ENCODE measurements around the gene SYF2.

SYF2 gene

GRCh38 chr1:25246600-25247023, 14.3 kb upstream of the SYF2 start:
- peak overlapping the region; percentile 87 for H3K4me3 ChIP-seq (ENCODE audit: low read length)
- H4K20me1 ChIP-seq (ENCODE audit: control insufficient read depth, insufficient read depth, low read depth, low read length), result peaks cover 11% of the 10 kb centered on the region
- no peaks in the 10 kb centered on the region for H3K9me2 ChIP-seq (replicated peaks; ENCODE audit: control insufficient read depth, low read length)
- peak overlapping the region; percentile 86 for H3K27ac ChIP-seq (ENCODE audit: low read depth, low read length)
- TF ChIP-seq EZH2phosphoT487 (IDR thresholded peaks at IDR 0.05; ENCODE audit: borderline replicate concordance, low read length), result no peak
- TF ChIP-seq CTCF (IDR thresholded peaks at IDR 0.05; ENCODE audit: low read depth, low read length, poor library complexity, severe bottlenecking), result peak; percentile 16
- H3K27me3 ChIP-seq (ENCODE audit: control insufficient read depth, low read length), result no peaks in the 10 kb centered on the region
- H3K9me3 ChIP-seq (ENCODE audit: control insufficient read depth, insufficient read depth, low read length), result no peaks in the 10 kb centered on the region
- peaks cover 32% of the 10 kb centered on the region for H3K4me1 ChIP-seq (ENCODE audit: control insufficient read depth, low read length)
- H3K36me3 ChIP-seq (ENCODE audit: control insufficient read depth, low read length), result peaks cover 53% of the 10 kb centered on the region
- peaks cover 28% of the 10 kb centered on the region for H3F3A ChIP-seq (ENCODE audit: control insufficient read depth, insufficient read depth)
- peaks cover 50% of the 10 kb centered on the region for H3K79me2 ChIP-seq (ENCODE audit: control insufficient read depth, low read length)
- H3K4me2 ChIP-seq (ENCODE audit: low read length), result peak overlapping the region; percentile 67

DNA sequence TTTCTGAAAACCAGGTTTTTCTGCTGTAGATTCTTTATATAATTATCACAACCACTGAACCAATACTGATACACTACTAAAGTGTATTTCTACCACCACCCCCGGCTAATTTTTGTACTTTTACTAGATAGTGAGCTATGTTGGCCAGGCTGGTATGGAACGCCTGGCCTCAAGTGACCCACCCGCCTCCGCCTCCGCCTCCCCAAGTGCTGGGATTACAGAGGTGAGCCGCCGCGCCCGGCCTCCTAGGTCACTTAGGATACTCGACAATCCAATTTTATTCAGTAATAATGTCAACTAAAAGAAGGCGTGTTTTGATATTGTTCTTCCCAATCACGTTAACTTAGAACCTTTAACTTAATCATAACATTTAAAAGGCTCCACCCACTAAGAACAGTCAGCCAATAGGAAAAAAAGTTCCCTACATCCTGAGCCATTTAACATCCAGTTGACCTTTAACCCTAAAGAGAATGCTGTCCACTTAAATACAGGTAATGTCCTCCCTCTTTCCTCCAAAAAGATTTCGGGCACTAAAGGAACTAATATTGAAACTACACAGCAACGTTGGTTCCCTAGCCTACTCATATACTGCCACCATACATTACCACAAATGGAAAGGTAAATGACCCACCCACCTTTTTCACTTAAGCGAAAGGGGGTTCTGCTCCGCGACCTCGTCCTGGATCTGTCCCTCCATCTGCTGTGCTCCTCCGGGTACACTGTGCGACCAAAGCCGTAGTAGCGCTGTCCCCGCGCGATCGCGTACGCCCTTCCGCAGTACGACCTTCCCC, 13.7 kb upstream of the SYF2 start:
- peak overlapping the region; percentile 67 for H3K4me2 ChIP-seq (ENCODE audit: low read length)
- peaks cover 57% of the 10 kb centered on the region for H3K36me3 ChIP-seq (ENCODE audit: control insufficient read depth, low read length)
- H3K27me3 ChIP-seq (ENCODE audit: control insufficient read depth, low read length), result no peaks in the 10 kb centered on the region
- H3K4me3 ChIP-seq (ENCODE audit: low read length), result peak overlapping the region; percentile 87
- peak overlapping the region; percentile 86 for H3K27ac ChIP-seq (ENCODE audit: low read depth, low read length)
- TF ChIP-seq EZH2phosphoT487 (IDR thresholded peaks at IDR 0.05; ENCODE audit: borderline replicate concordance, low read length) (no peak), CTCF (IDR thresholded peaks at IDR 0.05; ENCODE audit: low read depth, low read length, poor library complexity, severe bottlenecking) (no peak)
- no peaks in the 10 kb centered on the region for H3K9me3 ChIP-seq (ENCODE audit: control insufficient read depth, insufficient read depth, low read length)
- H4K20me1 ChIP-seq (ENCODE audit: control insufficient read depth, insufficient read depth, low read depth, low read length), result peaks cover 11% of the 10 kb centered on the region
- H3K4me1 ChIP-seq (ENCODE audit: control insufficient read depth, low read length), result peaks cover 35% of the 10 kb centered on the region
- peaks cover 50% of the 10 kb centered on the region for H3K79me2 ChIP-seq (ENCODE audit: control insufficient read depth, low read length)
- peaks cover 28% of the 10 kb centered on the region for H3F3A ChIP-seq (ENCODE audit: control insufficient read depth, insufficient read depth)
- H3K9me2 ChIP-seq (replicated peaks; ENCODE audit: control insufficient read depth, low read length), result no peaks in the 10 kb centered on the region

DNA sequence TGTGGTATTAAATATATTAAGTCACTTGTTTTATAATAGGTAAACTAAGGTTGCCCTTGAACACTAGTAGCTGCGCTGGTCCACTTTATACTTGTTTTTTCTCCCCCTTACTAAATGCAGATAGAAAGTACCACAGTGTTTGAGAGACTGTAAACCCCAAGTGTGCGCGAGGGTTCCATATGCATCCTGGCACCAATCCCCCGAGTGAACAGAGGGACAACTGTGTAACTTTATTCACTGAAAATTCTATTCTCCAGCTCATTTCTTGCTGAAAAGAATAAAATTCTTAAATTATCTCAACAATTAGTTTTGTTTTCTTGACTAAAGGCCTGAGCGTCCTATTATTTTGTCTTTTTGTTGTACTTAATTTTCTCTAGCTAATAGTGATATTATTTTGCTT, 13.1 kb upstream of the SYF2 start:
- peaks cover 41% of the 10 kb centered on the region for H3K4me1 ChIP-seq (ENCODE audit: control insufficient read depth, low read length)

More for the DNA sequence above, 13.1 kb upstream of the SYF2 start:
- H3K27me3 ChIP-seq (ENCODE audit: control insufficient read depth, low read length), result no peaks in the 10 kb centered on the region
- TF ChIP-seq CTCF (IDR thresholded peaks at IDR 0.05; ENCODE audit: low read depth, low read length, poor library complexity, severe bottlenecking), result no peak
- peak overlapping the region; percentile 67 for H3K4me2 ChIP-seq (ENCODE audit: low read length)
- H3K79me2 ChIP-seq (ENCODE audit: control insufficient read depth, low read length), result peaks cover 53% of the 10 kb centered on the region
- peaks cover 33% of the 10 kb centered on the region for H3F3A ChIP-seq (ENCODE audit: control insufficient read depth, insufficient read depth)
- no peak overlapping the region for H3K27ac ChIP-seq (ENCODE audit: low read depth, low read length)
- no peaks in the 10 kb centered on the region for H3K9me3 ChIP-seq (ENCODE audit: control insufficient read depth, insufficient read depth, low read length)
- H3K9me2 ChIP-seq (replicated peaks; ENCODE audit: control insufficient read depth, low read length), result no peaks in the 10 kb centered on the region
- H3K4me3 ChIP-seq (ENCODE audit: low read length), result peak overlapping the region; percentile 87
- H4K20me1 ChIP-seq (ENCODE audit: control insufficient read depth, insufficient read depth, low read depth, low read length), result peaks cover 11% of the 10 kb centered on the region
- H3K36me3 ChIP-seq (ENCODE audit: control insufficient read depth, low read length), result peaks cover 63% of the 10 kb centered on the region
